ENCODE results near the gene CD209.
"Not testable (repeated sequence)": the region's sequence is repeated elsewhere in the genome, so short reads cannot be mapped to it uniquely, and the experiment has no call there.

The CD209 gene

GRCh38 chr19:7767487-7767886, 20.2 kb upstream of the CD209 start:
- no peak for TF ChIP-seq CTCF (IDR thresholded peaks at IDR 0.05)
- TF ChIP-seq ZFX (IDR thresholded peaks at IDR 0.05; ENCODE audit: borderline replicate concordance): no peak
- H3K27ac ChIP-seq: no peak overlapping the region

GRCh38 chr19:7766535-7766934, 19.2 kb upstream of the CD209 start:
- H3K27ac ChIP-seq: no peak overlapping the region
- TF ChIP-seq CTCF (IDR thresholded peaks at IDR 0.05): no peak
- no peak for TF ChIP-seq ZFX (IDR thresholded peaks at IDR 0.05; ENCODE audit: borderline replicate concordance)

GRCh38 chr19:7765043-7765442, 17.7 kb upstream of the CD209 start:
- H3K27ac ChIP-seq: not testable (repeated sequence)

- not testable (repeated sequence) for H3K27ac ChIP-seq
Measured at GRCh38 chr19:7764157-7764556, 16.8 kb upstream of the CD209 start.

- TF ChIP-seq CTCF (IDR thresholded peaks at IDR 0.05) (no peak), ZFX (IDR thresholded peaks at IDR 0.05; ENCODE audit: borderline replicate concordance) (no peak)
- no peak overlapping the region for H3K27ac ChIP-seq
Measured at GRCh38 chr19:7763696-7764095, 16.4 kb upstream of the CD209 start.

GRCh38 chr19:7762719-7763293, 15.5 kb upstream of the CD209 start, which contains the start of gene CLEC4M:
Gene CLEC4M (plus strand): TSS chr19:7763243. CDS start chr19:7763267, 24 bp downstream.
- H3K27ac ChIP-seq: no peak within 1 kb of the TSS
- TF ChIP-seq ZFX (IDR thresholded peaks at IDR 0.05; ENCODE audit: borderline replicate concordance) (no peak), CTCF (IDR thresholded peaks at IDR 0.05) (no peak)

- TF ChIP-seq CTCF (IDR thresholded peaks at IDR 0.05) (no peak), ZFX (IDR thresholded peaks at IDR 0.05; ENCODE audit: borderline replicate concordance) (no peak)
- no peak overlapping the region for H3K27ac ChIP-seq
Measured at GRCh38 chr19:7759156-7759555, 11.8 kb upstream of the CD209 start.

GRCh38 chr19:7757358-7757757, 10.0 kb upstream of the CD209 start:
- H3K27ac ChIP-seq: no peak overlapping the region
- TF ChIP-seq ZFX (IDR thresholded peaks at IDR 0.05; ENCODE audit: borderline replicate concordance) (no peak), CTCF (IDR thresholded peaks at IDR 0.05) (no peak)
